UCSD-AML1 (cell line): ENCODE results near the gene SELENOM.
A peak's percentile ranks its signal among the peaks of the same experiment; 100 is the strongest.

Source experiments
- DNase-seq: peaks from one replicate; lab custom pipeline; 2025; ENCODE audit not compliant: unreplicated experiment; lab: John Stamatoyannopoulos, UW

SELENOM gene

DNA sequence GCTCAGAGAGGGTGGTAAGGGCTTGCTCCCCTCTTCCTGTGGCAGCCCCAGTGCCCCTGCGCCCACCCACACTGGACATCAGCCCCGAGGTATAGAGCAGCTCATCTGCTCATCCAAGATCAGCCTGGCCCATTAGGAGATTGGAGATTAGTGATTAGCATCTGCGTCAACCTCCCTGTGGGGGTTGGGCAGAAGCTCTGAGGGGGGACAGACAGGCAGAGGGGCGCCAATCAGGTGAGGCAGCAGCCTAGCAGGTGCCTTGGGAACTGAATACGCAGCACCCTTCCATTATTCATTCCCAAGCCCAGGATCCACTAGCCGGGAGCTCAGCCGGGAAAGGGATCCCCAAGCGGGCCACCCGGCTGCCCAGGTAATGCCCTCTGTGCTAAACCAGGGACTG lies 15.2 kb downstream of the SELENOM start:
- no peak for DNase-seq

- DNase-seq: no peak
These were observed 16.0 kb downstream of the SELENOM start for GRCh38 chr22:31091106-31091975.

DNA sequence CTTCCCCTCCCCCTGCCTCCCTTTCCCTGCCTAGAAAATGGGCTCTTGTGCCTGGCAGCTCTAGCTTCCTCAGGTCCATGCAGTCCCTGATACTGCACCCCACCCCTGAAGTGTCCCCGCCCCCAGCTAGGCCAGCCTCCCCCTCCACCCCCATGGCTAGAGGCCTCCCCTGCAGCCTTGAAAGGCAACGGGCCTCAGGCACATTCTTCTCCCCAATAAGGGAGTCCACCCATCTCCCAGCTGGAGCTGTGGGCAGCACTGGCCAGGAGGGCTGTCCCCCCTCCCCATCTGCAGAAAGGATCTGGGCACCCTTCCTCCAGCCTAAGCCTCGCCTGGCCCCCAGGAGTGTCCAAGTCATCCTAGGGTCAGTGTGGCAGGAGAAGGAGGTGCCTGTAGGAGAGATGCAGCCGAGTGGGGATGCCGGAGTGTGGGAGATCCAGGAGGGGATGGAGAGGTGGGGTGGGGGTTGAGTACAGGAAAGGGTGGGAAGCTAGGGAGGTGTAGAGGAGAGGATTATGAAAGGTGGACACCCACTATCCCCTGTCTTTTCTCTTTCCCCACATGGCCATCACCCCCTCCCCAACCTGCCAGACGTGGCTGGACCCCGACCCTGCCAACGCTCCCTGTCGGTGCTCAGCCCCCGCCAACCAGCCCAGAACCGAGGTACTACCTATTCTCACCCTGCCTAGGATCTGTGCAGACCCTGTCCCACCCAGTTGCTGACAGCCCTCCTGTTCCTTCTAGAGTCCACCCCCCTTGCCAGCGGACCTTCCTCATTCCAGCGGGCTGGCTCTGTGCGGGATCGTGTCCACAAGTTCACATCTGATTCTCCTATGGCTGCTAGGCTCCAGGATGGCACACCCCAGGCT lies 16.9 kb downstream of the SELENOM start:
- no peak for DNase-seq

- DNase-seq: peak; percentile 61
These were observed 17.9 kb downstream of the SELENOM start for GRCh38 chr22:31089160-31090100.

DNA sequence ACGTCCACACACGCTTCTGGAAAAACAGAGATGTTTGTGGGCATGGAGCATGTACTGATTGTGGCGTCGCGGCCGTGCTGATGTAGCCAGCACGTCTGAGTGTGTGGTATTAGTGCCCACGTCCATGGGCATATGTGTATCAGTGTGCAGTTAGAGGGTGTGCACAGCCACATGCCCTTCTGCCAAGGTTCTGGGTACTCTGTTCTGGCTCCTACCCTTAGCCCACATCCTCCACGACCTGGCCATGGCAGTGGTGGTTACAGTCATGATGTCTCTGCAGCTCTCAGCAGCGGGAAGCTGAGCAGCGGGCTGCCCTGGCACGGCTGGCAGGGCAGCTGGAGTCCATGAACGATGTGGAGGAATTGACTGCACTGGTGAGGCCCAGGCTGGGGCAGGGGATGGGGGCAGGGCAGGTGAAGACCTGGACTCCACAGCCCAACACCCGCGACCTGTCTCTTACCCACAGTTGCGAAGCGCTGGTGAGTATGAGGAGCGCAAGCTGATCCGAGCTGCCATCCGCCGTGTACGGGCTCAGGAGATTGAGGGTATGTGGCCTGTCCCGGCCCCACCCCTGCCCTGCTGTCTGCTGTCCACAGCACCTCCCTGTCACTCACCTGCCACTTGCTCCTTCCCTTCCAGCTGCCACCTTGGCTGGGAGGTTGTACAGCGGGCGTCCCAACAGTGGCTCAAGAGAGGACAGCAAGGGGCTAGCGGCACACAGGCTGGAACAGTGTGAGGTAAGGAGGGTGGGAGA lies 19.0 kb downstream of the SELENOM start:
- DNase-seq: no peak

- no peak for DNase-seq
These were observed 19.6 kb downstream of the SELENOM start for GRCh38 chr22:31087744-31088215.

GRCh38 chr22:31086703-31087330 lies 20.6 kb downstream of the SELENOM start:
- DNase-seq: no peak

- DNase-seq: no peak
These were observed 21.4 kb downstream of the SELENOM start for GRCh38 chr22:31085928-31086327.

DNA sequence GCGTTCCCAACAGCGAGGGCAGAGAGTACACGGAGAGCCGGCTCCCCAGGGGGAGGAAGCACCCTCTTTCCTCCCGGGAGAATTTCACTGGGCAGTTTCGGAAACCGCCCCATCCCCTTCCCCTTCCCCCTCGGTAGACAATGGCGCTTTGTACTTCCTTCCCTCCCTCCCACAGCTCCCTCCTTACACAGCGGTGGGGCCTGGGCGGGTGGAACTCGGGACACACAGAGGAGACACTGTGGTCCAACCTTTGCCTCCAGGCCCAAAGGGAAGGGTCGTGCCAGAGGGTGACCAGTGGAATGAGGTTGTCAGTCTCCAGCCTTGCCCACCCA lies 21.9 kb downstream of the SELENOM start:
- no peak for DNase-seq

GRCh38 chr22:31084811-31085492 lies 22.4 kb downstream of the SELENOM start:
- DNase-seq: peak; percentile 89

DNA sequence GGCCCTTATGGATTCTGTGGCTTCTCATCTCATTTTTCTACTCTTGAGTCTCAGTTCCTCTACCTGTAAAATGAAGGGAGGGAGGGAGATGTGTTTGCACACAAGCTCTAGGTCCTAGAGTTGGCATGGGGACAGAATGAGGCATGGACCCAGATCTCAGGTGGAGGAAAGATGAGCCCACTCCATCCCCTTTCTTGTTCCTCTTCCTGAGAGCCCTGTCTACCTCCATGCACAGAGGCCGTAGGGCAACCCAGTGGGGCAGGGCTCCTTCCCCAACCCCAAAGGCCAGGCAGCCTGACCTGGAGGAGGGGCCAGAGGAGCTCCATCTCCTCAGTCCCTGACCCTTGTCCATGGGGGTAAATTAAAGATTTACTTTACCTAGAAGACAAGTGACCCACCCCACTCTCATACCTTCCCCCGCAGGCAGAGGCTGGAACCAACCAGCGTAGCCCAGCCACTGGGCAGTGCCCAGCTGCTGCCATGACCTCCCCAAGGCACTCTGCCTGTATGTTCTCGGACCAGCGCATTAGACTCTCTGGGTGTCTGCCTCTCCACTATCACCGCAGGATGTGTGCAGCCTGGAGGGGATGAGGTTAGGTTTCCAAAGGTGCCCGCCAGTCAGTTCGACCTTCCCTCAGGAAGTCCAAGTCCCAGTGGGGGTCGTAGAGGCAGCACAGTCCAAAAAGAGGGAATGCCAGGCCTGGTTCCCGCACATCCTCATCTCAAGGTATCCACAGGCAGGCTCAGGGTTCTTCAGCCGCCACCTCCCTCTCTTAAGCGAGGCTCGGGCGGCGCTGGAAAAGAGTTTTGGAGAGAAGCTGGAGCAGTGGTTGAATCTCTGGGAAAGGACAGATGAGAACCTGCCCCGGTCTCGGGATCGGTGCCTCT lies 23.2 kb downstream of the SELENOM start:
- DNase-seq: no peak

- DNase-seq: no peak
These were observed 24.0 kb downstream of the SELENOM start for GRCh38 chr22:31083377-31083768.

DNA sequence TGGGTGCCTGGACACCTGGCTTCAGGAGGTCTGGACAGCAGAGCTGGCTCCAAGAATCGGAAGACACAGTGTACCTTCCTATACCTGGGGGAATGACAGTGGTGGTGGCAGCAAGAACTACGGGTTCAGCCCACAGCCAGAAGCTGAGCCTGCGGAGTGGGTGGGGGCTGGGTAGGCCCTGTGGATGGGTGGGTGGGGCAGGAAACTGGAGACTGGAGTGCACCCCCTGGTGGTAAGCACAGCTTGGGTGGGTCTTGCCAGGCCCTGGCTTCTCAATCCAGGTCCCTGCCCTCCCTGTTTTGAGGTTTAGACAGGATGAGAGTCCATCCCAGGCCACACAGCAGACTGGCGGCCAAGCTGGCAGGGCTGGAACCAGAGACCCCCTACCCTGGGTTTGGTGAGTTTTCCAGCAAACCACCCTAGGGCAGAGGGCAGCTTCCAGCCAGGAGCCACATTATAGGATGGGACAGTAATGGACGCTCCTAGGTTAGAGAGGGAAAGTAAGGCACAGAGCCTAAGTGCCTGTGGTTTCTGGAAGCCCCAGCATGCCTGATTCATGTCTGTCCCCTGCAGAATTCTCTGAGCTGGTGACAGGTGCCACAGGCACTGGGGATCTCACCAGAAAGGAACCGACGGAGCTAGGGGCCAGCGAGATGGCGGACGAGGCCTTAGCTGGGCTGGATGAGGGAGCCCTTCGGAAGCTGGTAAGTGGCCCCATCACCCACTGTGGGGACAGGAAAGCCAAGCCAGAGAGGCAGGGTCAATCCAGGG lies 24.6 kb downstream of the SELENOM start:
- DNase-seq: peak; percentile 75

DNA sequence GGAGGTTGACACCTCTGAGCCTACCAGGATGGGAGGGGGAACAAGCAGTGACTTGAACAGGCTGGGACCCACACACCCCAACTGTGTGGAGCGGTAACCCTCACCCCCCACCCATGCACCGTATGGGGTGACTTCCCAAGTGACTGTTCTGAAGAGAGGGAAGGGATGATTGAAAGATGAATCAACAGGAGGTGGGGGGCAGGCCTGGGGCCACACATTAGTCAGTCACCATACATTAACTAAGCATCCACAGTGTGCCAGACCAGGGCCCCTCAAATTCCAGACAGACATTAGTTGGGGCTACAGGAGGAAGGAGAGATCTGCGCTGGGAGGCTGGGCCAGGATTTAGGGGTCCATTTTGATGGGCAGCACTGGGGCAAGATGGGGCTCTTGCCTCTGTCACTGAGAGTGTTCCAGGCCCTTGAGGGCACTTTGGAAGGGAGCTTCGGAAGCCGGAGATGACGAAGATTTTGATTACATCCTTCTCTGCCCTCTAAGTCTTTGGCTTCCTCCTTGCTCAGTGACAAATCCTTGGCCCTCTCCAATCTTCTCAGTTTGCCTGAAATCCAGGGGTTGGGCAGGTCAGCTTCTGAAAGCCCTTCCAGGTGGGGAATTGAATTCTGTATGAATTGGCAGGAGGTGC lies 25.3 kb downstream of the SELENOM start:
- no peak for DNase-seq

- peak; percentile 92 for DNase-seq
These were observed 26.3 kb downstream of the SELENOM start, which contains the start of gene SMTN for GRCh38 chr22:31080848-31081649. Gene SMTN, plus strand, starts transcription at chr22:31081318. Its CDS starts 1,941 bp downstream, at chr22:31083259.
